ACHN (cell line): Measurements from ENCODE around the gene EFCAB12.

Experiments
- DNase-seq: peaks from one replicate; pipeline ENCODE4 v3.0.0-alpha.2; 2015
- in situ Hi-C: cut with HindIII; loops from 2 replicates; pipeline ENCODE4 v1.10.0; 2017; ENCODE audit warnings: low sequenced_read_pairs, low pct_ligation_motif_present, low pct_unique_long_range_greater_than_20kb

Gene EFCAB12

GRCh38 chr3:129449279-129450115, 21.1 kb upstream of the EFCAB12 start:
- in situ Hi-C loops: no loop called here
- no peak for DNase-seq

DNA sequence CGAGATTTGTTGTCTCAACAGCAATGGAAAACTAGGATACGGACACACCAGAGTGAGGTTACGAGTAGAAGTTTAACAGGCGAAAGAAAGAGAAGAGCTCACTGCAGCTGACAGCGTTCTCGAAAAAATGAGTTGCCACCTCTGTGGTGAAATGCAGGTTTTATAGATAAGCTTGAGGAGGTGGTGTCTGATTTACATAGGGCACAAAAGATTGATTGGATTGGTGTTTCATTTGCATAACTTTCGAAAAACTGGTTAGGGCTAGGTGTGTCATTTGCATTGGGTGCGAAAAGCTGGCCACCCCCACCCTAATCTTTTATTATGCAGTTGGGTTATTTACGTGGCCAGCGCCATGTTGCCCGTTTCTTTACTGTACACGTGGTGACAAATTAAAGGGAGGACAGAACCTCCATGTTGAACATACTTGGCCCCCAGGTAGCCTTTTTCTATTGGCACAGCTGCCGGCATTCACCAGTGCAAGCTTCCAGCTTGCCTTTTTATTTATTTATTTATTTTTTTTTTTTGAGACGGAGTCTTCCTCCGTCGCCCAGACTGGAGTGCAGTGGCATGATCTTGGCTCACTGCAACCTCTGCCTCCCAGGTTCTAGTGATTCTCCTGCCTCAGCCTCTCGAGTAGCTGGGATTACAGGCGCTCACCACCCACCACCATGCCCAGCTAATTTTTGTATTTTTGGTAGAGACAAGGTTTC, 19.9 kb upstream of the EFCAB12 start:
- DNase-seq: peak; percentile 10
- in situ Hi-C loops: no loop called here

GRCh38 chr3:129446926-129447325, 18.5 kb upstream of the EFCAB12 start:
- DNase-seq: no peak
- in situ Hi-C loops: no loop called here

- in situ Hi-C loops: no loop called here
- DNase-seq: no peak
These were observed 17.0 kb upstream of the EFCAB12 start for GRCh38 chr3:129445471-129445870.

DNA sequence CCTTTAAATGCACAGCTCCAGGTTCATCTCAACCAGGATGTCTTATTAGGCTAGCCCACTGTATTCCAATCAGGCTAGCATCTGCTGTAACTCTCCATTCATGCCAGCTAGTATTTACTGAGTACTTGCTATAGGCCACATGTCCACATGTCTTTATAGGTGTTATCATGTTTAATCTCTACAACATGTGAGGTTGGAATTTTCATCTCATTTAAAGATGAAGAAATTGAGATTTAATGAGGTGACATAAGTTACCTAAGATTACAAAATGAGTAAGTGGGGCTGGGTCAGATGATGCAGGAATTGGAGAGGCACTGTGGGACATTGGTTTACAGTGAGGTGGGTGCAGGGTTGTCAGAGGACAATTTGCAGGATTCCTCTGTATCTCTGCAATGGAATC, 14.5 kb upstream of the EFCAB12 start:
- in situ Hi-C loops: no loop called here

GRCh38 chr3:129442486-129442885, 14.1 kb upstream of the EFCAB12 start:
- in situ Hi-C loops: no loop called here
- DNase-seq: no peak

More for the DNA sequence above, 14.5 kb upstream of the EFCAB12 start:
- no peak for DNase-seq

GRCh38 chr3:129441782-129442181, 13.3 kb upstream of the EFCAB12 start:
- peak; percentile 28 for DNase-seq
- in situ Hi-C loops: no loop called here

DNA sequence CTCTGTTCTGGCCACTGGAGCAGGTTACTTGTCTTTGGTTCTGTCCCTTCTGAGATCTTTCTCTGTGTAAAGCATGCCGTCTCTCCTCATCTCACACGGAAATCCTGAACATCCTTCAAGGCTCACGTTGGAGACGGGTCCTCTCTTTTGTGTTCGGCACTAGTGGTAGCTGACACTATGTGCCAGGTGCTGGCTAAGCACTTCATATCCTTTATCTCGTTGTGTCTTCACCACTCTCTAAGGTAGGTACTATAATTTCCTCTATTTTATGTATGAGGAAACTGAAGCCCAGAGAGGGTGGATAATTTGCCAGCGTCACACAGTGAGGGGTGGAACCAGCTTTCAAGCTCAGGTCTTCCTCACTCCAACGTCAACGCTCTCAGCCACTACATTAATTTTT, 12.8 kb upstream of the EFCAB12 start:
- in situ Hi-C loops: no loop called here
- DNase-seq: peak; percentile 7

- DNase-seq: no peak
- in situ Hi-C loops: no loop called here
These were observed 12.3 kb upstream of the EFCAB12 start for GRCh38 chr3:129440618-129441190.

DNA sequence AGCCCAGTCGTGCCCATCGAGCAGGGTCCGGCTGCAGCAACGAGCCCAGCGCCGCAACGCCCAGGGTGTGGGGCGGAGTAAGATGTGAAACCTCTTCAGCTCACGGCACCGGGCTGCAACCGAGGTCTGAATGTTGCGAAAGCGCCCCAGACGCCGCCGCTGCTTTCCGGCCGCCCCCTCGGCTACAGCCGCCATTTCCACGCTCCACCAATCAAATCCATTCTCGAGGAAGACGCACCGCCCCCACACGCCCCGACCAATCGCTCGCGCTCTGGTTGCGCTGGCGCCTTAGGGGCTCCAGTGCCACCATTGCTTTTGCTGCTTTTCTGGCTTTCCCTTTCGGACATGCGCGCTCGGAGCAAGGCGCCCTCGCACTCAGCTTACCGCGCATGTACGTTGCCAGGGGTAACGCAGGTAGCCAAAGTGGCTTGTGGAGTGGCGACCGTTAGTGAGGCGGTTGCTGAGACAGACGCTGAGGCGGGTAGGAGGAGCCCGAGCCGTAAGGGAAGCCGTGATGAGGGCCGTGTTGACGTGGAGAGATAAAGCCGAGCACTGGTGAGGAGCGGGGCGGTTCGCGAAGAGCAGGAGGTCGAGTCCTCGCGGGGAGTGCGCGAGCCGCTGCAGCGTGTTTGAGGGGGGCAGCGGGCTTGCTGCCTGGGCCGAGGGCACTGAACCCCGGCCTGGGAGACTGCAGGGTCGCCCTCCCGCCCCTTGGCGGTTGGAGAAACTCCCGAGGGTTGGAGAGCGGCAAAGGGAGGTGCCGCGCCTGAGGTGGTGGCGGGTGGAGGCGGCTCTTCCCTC, 11.6 kb upstream of the EFCAB12 start, which contains the start of the genes IFT122 and MBD4:
IFT122 (plus strand) TSS at position 408 of the 801 bp plus-strand sequence; CDS start at position 515, 107 bp downstream.
MBD4 (minus strand) TSS at position 132 of the 801 bp plus-strand sequence; CDS start at position 17, 115 bp downstream.
- in situ Hi-C loops: no loop called here

GRCh38 chr3:129439226-129439816, 10.9 kb upstream of the EFCAB12 start:
- in situ Hi-C loops: no loop called here
- peak; percentile 14 for DNase-seq

More for the DNA sequence above, 11.6 kb upstream of the EFCAB12 start, which contains the start of the genes IFT122 and MBD4:
- peak; percentile 98 for DNase-seq

DNA sequence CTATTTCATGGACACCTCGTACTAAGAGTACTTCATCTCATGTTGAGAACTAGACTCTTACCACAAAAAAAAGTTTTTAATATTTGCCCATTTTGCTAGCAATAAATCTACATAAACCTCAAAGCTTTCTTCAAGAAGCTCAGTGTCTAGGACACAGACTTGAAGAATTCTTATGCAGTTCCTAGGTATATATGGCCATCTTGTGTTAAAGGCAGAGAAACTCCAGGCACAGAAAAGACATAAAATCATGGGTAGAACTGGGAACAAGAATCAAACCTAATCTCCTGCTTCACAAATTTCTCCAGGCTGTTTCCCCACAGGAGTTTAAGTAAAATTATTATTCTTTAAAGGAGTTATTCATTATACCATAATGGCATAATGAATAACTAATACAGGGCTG, 6.9 kb upstream of the EFCAB12 start:
- in situ Hi-C loops: no loop called here
- DNase-seq: no peak

- in situ Hi-C loops: no loop called here
- DNase-seq: no peak
These were observed 5.7 kb upstream of the EFCAB12 start for GRCh38 chr3:129434140-129434539.

GRCh38 chr3:129433565-129433964, 5.1 kb upstream of the EFCAB12 start:
- no peak for DNase-seq
- in situ Hi-C loops: no loop called here

- DNase-seq: peak; percentile 58
- in situ Hi-C loops: no loop called here
These were observed 4.2 kb upstream of the EFCAB12 start for GRCh38 chr3:129432671-129433070.

GRCh38 chr3:129432036-129432435, 3.6 kb upstream of the EFCAB12 start:
- in situ Hi-C loops: no loop called here
- DNase-seq: no peak

DNA sequence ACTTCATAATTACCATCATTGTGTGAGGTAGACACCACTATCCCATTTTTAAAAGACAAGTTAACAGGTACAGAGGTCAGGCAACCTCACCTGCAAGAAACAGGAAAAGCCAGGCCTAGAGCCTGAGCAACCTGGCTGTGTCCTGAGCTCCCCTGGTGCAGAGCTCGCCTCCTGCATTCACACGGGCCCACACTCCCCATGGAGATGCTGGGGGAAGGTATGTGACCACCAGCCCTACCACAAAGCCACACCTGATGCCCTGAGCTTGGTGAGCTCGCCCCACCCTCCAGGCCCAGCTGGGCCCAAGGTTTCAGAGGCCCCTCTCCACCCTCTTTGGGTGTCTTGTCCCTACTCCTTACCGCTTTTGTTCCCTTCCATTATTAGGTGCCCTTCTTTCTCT, 1.2 kb upstream of the EFCAB12 start:
- in situ Hi-C loops: no loop called here
- DNase-seq: no peak

DNA sequence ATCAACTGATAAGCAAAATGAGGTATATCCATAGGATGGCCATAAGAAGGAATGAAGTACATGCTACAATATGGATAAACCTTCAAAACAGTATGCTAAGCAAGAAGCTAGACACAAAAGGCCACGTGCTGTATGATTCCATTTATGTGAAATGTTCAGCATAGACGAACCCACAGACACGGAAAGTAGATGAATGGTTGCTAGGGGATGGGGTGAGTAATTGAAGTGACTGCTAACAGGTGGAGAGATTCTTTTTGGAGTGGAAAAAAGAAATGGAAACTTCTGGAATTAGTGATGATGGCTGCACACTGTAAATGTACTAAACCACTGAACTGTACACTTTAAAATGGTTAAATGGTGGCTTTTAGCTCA, 630 bp upstream of the EFCAB12 start:
- in situ Hi-C loops: no loop called here
- no peak for DNase-seq
